Measurements from ENCODE around the gene OR8G1. TPM values are rescaled to one million over a fixed set of nuclear protein-coding genes. Genes with fewer than 3 reads are reported as not detected.

The OR8G1 gene
- total RNA-seq, 2 donors from 2014 or later: not detected

- no peak overlapping the region for H3K4me3 ChIP-seq
- WGBS: 65% methylated on average over 2 of the region's 2 CpGs
- TF ChIP-seq, protein P1, sequence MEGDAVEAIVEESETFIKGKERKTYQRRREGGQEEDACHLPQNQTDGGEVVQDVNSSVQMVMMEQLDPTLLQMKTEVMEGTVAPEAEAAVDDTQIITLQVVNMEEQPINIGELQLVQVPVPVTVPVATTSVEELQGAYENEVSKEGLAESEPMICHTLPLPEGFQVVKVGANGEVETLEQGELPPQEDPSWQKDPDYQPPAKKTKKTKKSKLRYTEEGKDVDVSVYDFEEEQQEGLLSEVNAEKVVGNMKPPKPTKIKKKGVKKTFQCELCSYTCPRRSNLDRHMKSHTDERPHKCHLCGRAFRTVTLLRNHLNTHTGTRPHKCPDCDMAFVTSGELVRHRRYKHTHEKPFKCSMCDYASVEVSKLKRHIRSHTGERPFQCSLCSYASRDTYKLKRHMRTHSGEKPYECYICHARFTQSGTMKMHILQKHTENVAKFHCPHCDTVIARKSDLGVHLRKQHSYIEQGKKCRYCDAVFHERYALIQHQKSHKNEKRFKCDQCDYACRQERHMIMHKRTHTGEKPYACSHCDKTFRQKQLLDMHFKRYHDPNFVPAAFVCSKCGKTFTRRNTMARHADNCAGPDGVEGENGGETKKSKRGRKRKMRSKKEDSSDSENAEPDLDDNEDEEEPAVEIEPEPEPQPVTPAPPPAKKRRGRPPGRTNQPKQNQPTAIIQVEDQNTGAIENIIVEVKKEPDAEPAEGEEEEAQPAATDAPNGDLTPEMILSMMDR (IDR thresholded peaks at IDR 0.05): no peak
- TF ChIP-seq POLR2A (IDR thresholded peaks at IDR 0.05) (no peak), POLR2AphosphoS5 (IDR thresholded peaks at IDR 0.05) (no peak)
- H3K9me3 ChIP-seq: no peaks in the 10 kb centered on the region
- intact Hi-C loops (cut with DNase I): no loop called here
- H3K27me3 ChIP-seq (replicated peaks; ENCODE audit: insufficient read depth): no peaks in the 10 kb centered on the region
- H3K4me1 ChIP-seq (replicated peaks): no peaks in the 10 kb centered on the region
- H3K36me3 ChIP-seq: no peaks in the 10 kb centered on the region
- no peak overlapping the region for H3K27ac ChIP-seq
- no peak for DNase-seq (ENCODE audit: low spot score)
Measured at GRCh38 chr11:124197999-124198398, 42.9 kb upstream of the OR8G1 start.

DNA sequence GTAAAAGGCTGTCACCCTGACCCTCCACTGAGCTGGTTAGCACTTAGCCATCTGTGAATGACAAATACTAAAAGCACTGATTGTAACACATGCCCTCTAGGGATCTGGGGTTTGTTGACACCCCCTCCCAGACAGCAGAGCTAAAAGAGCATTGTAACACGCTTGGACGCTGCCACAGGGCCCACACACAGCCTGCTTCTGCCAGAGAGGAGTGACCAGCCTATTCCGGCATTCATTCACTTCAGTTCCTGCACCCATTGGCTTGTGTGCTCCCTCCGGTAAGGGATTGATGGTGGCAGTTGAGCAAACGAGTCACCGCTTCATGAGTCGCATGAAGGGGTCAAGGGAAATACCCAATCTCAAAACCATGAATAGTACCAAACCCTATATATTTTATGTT lies 42.0 kb upstream of the OR8G1 start:
- Histone ChIP-seq H3K9me3 (no peaks in the 10 kb centered on the region), H3K4me1 (replicated peaks) (no peaks in the 10 kb centered on the region), H3K27ac (no peak overlapping the region), H3K27me3 (replicated peaks; ENCODE audit: insufficient read depth) (no peaks in the 10 kb centered on the region), H3K4me3 (no peak overlapping the region), H3K36me3 (no peaks in the 10 kb centered on the region)
- intact Hi-C loops (cut with DNase I): no loop called here
- WGBS: 92% methylated on average over 7 of the region's 7 CpGs
- TF ChIP-seq POLR2AphosphoS5 (IDR thresholded peaks at IDR 0.05) (no peak), POLR2A (IDR thresholded peaks at IDR 0.05) (no peak)
- TF ChIP-seq, protein P1 (IDR thresholded peaks at IDR 0.05): no peak
- no peak for DNase-seq (ENCODE audit: low spot score)

GRCh38 chr11:124199702-124200101 lies 41.2 kb upstream of the OR8G1 start:
- no peaks in the 10 kb centered on the region for H3K4me1 ChIP-seq (replicated peaks)
- H3K27ac ChIP-seq: no peak overlapping the region
- no peaks in the 10 kb centered on the region for H3K9me3 ChIP-seq
- H3K4me3 ChIP-seq: no peak overlapping the region
- DNase-seq (ENCODE audit: low spot score): no peak
- no peaks in the 10 kb centered on the region for H3K27me3 ChIP-seq (replicated peaks; ENCODE audit: insufficient read depth)
- intact Hi-C loops (cut with DNase I): no loop called here
- H3K36me3 ChIP-seq: no peaks in the 10 kb centered on the region
- no peak for TF ChIP-seq POLR2A (IDR thresholded peaks at IDR 0.05)
- TF ChIP-seq, protein P1 (IDR thresholded peaks at IDR 0.05): no peak
- whole genome bisulfite sequencing: 58% methylated on average over 1 of the region's 1 CpG

DNA sequence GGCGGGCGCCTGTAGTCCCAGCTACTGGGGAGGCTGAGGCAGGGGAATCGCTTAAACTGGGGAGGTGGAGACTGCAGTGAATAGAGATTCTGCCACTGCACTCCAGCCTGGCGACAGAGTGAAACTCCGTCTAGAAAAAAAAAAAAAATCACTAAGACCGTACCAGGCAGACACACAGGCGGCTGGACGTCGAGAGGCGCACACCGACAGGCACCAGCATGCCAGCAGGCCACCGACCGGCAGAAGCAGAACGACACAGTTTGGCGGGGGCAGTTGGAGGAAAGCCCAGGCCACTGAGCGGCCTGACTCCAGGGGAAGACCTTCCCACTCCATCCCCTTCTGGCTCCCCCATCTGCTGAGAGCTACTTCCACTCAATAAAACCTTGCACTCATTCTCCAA lies 40.2 kb upstream of the OR8G1 start:
- TF ChIP-seq POLR2A (IDR thresholded peaks at IDR 0.05): no peak
- TF ChIP-seq POLR2AphosphoS5 (IDR thresholded peaks at IDR 0.05): no peak
- TF ChIP-seq, protein P1 (IDR thresholded peaks at IDR 0.05): no peak
- H3K36me3 ChIP-seq: no peaks in the 10 kb centered on the region
- H3K4me3 ChIP-seq: no peak overlapping the region
- H3K27me3 ChIP-seq (replicated peaks; ENCODE audit: insufficient read depth): no peaks in the 10 kb centered on the region
- no peak for DNase-seq (ENCODE audit: low spot score)
- WGBS: 90% methylated on average over 16 of the region's 16 CpGs
- H3K9me3 ChIP-seq: no peaks in the 10 kb centered on the region
- no peaks in the 10 kb centered on the region for H3K4me1 ChIP-seq (replicated peaks)
- no peak overlapping the region for H3K27ac ChIP-seq
- intact Hi-C loops (cut with DNase I): no loop called here

GRCh38 chr11:124202951-124203350 lies 37.9 kb upstream of the OR8G1 start:
- Histone ChIP-seq H3K36me3 (no peaks in the 10 kb centered on the region), H3K4me3 (no peak overlapping the region), H3K9me3 (no peaks in the 10 kb centered on the region), H3K27ac (no peak overlapping the region), H3K4me1 (replicated peaks) (no peaks in the 10 kb centered on the region), H3K27me3 (replicated peaks; ENCODE audit: insufficient read depth) (no peaks in the 10 kb centered on the region)
- no peak for DNase-seq (ENCODE audit: low spot score)
- intact Hi-C loops (cut with DNase I): no loop called here
- WGBS: 55% methylated on average over 3 of the region's 3 CpGs
- TF ChIP-seq POLR2A (IDR thresholded peaks at IDR 0.05): no peak
- TF ChIP-seq POLR2AphosphoS5 (IDR thresholded peaks at IDR 0.05): no peak
- TF ChIP-seq, protein P1 (IDR thresholded peaks at IDR 0.05): no peak

Measured in prostate gland (tissue), 2 donors.